GM18867 (cell line): ENCODE data around the gene MRGPRF.
"Not testable (repeated sequence)": the region's sequence is repeated elsewhere in the genome, so short reads cannot be mapped to it uniquely, and the experiment has no call there.

ENCODE experiments used
- ATAC-seq: cut with Tn5 transposase; IDR thresholded peaks from one replicate; pipeline ENCODE4 v1.9.1; 2021; ENCODE audit warnings: mild to moderate bottlenecking, moderate library complexity; ENCODE audit not compliant: unreplicated experiment

The MRGPRF gene

DNA sequence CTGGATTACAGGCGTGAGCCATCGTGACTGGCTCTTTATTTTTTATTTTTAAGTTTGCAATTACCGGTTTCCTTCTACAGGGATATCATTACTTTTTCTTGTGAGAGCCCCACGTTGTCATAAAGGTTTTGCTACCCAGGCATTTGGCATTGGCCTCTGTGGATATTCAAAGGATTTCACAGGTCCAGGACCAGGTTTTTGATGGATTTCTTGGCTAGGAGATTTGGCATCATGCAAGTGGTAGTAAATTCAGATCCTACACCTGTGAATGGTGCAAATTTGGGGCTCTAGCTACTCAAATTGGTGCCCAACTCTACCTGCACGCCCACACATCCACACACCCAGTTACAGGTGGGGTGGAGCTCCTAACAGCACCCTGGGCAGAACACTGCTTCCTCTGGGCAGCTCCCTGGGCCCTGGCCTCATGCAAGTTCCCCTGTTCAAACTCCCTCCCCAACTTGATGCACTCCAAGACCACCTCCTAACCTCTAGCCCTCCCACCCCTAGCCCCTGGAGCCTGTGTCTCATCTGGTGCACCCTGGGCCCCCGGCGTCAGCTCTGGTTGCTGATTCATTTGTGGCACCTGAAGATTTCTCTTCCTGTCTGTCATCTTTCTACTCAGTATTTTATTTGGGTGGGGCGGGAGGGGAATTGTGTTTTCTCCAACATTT is 23.0 kb downstream of the MRGPRF start:
- ATAC-seq: no peak

DNA sequence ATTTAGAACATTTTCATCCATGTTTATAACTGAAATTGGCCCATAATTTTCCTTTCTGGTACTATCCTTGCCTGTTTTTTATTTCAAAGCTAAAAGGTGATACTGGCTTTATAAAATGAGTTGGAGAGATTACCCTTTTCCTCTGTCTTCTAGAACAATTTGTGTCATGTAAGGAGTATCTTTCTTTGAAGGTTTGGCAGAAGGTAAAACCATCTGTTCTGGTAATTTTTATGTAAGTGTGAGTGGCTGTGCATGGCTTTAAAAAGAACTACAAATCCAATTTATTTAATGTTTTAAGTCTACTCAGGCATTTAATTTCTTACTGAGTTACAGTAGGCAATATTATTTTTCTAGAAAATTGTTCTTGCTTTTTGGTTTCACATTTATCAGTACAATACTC is 24.6 kb downstream of the MRGPRF start:
- ATAC-seq: no peak

DNA sequence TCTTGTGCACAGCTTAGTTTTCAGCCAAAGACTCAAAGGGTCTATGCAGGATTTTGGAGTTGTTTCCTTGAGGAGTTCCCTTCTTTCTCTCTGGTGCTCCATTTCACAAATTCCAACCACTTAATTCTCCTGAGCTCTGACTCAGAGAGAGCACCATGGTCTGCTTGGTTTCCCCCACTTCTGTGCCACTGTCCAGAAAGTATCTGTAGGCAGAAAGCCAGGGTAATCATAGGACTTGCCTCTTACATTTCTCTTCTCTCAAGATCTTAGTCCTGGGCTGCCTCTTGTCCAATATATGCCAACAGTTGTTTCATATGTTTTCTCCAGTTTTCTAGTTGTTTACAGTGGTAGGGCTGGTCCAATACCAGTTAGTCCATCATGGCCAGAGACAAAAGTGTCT is 25.8 kb downstream of the MRGPRF start:
- no peak for ATAC-seq

DNA sequence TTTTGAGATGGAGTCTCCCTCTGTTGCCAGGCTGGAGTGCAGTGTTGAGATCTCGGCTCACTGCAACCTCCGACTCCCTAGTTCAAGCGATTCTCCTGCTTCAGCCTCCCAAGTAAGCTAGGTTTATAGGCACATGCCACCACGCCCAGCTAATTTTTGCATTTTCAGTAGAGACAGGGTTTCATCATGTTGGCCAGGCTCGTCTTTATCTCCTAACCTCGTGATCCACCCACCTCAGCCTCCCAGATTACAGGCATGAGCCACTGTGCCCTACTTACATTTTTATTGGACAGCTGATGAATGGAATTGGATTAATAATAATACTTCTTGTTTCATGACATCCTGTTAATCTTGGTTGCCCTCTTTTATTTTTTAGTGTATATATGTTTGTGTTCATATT is 29.2 kb downstream of the MRGPRF start:
- no peak for ATAC-seq

DNA sequence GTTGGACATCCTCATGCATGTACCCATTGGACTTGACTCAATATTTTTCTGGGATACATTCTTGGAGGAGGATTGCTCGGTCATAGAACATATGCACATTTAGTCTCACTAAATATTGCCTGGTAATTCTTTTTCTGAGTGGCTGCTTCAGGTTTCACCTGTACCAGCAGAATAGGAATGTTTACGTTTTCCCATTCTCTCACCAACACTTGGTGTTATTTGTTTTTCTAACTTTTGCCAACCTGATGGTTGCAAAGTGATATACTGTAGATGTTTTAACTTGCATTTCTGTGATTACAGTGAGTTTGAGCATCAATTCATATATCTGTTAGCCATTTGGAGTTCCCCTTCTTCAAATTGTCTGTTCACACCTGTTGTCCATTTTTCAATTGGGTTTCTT is 30.9 kb downstream of the MRGPRF start:
- ATAC-seq: no peak

DNA sequence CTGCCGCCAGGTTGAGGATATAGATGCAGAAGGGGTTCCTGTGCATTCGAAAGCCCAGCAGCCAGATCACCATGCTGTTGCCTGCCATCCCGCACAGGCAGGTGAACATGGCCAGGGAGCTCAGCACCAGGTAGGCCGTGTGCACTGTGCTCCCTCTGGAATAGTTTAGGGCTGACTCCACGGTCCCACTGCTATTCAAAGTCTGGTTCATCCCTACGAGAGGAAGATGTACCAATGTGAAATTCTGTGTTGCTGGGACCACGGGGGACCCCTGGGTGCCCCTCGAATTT is 32.3 kb downstream of the MRGPRF start, which contains the start of gene MRGPRD:
TSS of gene MRGPRD (minus strand) at position 211 of the 290 bp plus-strand sequence. CDS start at position 211, 0 bp downstream.
- no peak for ATAC-seq

DNA sequence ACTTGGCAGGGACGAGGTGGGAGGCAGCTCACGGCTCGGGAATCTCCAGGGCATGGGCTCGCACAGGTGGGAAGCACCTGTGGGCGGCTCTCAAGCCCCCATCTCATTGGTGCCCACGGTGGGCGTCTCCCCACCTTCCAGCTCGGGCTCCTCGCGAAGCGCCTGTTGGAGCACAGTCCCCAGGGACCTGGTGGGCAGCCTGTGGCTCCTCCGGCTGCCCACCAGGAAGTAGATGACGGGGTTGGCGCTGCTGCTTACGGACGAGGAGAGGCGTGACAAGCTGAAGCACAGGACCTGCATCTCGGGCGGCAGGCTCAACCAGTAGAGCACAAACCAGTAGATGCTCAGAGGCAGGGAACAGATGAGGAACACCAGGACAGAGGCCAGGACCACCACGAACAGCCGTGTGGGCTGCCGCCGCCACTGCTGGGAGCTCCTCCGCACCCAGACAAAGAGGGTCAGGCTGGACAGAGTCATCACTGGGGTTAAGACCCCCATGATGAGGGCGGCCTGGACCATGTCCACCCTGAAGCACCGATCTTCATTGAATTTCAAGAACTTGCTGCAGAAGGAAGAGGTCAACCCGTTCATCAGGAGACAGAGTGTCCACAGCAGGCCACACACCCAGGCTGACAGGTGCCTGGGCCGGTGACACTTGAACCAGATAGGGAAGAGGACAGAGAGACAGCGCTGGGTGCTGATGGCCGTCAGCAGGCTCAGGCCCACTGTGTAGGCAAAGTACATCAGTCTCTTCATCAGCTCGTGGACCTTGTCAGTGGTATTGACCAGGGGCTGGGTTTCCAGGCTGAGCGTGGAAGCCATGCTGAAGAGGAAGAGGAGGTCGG is 32.9 kb downstream of the MRGPRF start:
- ATAC-seq: no peak

DNA sequence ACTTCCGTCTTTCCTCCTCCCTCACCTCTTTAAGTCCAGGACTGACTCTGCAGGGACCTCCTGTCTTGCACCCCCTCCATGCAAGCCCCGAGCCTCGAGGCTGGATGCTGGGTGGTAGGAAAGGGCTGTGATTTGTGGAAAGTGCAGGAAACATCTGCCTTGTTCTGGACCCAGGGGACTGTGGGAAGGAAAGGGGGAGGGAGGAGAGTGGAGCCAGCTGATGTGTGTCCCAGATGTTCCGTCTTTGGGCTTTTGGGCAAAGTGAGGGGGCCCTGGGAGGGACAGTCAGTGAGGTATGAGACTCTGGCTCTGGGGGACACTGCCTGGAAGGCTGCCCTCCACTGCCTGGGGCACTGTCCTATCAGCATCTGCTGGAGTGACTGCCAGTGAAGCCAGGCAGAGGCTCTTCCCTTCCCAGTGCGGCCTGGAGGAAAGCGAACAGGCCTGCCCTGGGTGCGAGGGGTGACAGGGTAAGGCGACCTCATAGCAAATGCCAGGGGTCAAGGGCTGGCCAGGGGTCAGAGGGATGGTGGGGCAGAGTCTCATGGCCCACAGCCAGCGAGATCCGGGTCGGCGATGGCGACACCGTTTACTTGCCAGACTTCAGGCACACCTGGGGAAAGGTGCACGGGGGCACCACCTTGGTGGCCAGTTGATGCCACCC is 34.0 kb downstream of the MRGPRF start:
- ATAC-seq: no peak

DNA sequence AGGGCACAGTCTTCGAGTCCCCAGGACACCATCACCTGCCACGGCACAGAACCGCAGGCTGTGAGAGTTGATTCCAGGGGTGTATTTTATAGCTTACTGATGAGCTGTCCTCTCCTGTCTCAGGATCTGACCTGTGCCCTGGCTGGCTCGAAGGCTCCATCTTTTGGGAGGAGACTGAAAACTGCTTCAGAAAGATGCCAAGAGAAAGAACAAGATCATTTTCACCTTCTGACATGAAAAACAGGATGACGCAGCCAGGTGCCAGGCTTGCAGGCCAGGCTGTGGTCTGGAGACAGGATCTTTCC is 34.5 kb downstream of the MRGPRF start:
- no peak for ATAC-seq

DNA sequence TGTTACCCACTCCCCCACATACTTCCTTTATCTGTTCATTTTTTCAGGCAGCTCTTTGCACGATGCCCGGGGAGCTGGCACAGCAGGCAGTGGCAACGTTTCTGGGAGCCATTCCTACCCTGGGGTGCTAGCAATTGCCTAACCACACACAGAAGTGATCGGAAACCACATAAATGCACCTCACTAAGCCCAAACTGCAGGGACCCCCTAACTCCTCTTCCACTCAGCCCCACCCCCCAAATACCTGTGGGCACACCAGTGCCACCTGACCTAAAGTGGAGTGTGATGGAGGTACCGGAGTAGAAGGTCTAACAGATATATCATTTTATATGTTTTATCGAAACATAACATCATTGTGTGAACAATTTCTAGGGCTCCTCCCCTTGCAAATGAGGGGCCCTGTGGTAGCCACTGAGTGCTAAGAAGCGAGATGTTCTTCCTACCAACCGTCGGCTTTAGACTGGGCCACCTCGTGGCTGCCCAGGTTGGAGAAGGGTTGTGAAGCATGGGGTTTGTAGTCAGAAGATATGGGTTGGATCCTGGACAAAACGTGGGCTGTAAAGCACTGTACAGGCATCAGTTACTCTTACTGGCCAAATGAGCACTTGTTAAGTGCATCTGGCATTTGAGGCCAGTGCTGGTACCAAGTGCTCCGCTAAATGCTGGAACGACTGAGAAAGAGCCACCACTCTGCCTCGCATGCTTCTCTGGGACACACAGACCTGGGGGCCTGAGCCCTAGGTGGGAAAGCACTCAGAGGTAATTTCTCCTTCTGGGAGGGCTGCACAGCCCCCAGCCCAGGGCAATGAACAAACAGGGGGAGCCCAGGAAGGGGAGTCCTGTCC is 35.0 kb downstream of the MRGPRF start:
- no peak for ATAC-seq

DNA sequence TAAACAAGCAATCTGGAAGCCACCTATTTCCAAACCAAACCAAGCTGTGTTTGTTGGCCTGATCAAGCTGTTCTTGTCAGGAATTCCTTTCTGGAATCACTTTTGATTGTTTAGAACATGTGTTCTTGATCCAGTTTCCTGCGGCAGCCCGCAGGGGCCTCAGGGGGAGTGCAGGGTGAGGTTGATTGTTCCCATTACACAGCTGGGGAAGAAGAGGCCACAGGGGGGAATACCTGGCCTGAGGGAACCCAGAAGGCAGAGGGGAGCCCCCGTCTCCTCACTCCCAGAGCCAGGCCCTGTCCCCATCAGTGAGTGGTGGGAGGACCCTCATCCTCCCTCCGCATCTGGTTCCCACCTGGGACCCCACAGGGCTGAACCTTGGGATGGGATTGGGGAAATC is 36.5 kb downstream of the MRGPRF start:
- ATAC-seq: no peak

DNA sequence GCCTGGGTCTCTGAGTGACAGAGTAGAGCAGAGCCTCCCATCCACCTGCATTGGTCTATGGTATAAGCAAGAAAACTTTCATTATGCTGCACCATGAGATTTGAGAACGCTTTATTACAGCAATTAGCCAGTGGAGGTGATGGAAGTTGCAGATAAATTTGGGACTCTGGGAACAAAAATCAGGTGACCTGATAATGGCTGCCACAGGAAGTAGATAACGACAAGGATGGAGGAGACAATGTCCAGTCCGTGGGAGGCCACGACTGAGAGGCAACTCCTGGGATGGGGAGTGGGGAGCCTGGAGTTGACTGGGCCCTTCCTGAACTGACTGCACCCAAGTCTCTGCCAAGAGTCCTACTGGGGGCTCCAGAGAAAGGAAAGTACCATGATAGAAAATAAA is 37.0 kb downstream of the MRGPRF start:
- ATAC-seq: no peak

DNA sequence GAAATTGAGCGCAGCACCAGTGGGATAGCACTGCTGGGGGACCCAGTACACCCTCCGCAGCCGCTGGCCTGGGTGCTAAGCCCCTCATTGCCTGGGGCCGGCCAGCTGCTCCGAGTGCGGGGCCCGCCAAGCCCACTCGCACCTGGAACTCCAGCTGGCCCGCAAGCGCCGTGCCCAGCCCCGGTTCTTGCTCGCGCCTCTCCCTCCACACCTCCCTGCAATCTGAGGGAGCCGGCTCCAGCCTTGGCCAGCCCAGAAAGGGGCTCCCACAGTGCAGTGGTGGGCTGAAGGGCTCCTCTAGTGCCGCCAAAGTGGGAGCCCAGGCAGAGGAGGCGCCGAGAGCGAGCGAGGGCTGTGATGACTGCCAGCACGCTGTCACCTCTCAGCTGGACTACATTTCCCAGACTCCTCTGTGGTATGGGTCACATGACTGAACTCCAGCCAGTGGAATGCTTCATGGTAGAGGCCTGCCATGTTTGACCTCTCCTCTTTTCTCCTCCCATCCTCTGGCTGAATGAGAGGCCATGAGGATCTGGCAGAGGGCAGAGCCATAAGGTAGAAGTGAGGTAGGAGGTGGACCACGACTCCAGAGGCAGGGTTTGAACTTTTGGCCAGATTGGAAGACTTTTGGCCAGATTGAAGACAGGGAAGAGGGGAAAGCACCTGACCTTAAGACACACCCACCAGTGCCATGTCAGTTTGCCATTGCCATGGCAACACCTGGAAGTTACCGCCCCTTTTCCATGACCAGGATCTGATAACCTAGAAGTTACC is 38.4 kb downstream of the MRGPRF start:
- ATAC-seq: no peak

DNA sequence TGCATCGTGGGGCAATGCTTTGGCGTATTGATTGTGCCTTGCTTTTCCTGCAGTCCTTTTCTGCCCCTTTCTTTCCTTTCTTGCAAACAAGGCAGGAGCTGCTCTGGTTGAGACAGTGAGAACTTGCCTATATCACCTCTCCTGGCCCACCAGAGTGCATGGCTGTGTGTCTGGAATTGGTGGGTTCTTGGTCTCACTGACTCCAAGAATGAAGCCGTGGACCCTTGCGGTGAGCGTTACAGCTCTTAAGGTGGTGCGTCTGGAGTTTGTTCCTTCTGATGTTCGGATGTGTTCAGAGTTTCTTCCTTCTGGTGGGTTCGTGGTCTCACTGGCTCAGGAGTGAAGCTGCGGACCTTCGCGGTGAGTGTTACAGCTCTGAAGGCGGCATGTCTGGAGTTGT is 39.3 kb downstream of the MRGPRF start:
- not testable (repeated sequence) for ATAC-seq

DNA sequence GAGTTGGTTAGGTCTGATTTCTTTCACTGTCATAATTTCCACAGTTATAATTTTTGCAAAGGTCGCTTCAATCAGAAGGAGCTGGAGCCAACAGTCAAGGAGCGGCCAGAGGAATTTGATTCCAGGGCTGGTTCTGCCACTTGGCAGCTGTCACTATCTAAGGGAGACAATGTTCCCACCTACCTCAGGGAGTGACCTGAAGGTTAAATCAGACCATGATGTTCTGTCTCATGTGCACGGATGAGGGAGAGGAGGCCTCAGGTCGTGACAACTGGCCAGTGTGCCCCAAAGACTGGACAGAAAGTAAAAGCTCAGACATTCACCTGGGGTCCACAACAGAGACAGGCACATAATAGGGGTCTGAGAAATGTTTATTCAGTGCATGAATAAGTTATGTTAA is 39.8 kb downstream of the MRGPRF start:
- no peak for ATAC-seq

DNA sequence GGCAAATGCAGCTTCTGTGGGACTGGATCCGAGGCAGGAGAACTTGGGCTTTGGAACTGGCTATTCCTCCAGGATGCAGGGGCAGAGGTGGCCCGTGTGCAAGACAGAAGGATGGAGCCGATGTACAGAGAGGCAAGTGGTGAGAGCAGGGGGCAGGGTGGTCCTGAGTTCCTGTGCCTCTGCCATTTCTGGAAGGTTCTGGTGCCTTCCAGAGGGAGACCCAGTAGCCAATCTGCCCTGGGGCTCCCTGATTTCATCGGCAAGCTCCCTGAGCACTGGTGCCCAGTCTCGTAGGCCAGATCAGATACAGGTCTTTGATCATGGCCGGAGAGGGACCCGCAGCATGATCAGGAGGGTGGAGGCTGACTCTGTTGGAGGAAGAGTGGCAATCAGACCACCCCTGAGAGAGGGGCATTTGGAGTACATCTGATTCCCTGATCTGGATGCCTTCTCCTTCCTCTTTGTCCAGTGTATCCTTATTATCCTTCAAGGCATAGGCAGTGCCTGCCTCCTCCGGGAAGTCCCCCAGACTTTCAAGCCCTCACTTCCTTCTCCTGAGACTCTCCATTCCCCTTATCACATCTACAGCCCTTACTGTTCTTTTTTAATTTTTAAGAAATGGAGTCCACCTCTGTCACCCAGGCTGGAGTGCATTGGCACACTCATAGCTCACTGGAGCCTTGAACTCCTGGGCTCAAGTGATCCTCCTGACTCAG is 42.0 kb downstream of the MRGPRF start:
- ATAC-seq: no peak

DNA sequence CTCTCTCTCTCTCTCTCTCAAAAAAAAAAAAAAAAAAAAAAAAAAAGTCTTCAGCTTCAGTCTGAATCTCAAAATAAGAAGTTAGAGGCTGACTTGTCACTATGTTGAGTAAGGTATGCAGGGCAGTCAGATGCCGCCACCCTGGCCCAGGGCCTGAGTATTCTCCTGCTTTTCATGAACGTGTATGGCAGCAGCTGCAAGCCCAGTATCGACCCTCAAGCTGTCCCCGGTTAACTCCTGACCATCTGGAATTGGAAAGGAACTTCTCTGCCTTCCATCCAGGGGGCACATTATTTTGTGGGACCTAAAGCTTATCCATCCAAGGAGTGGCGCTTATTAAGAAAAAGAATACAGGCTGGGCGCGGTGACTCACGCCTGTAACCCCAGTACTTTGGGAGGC is 43.7 kb downstream of the MRGPRF start:
- no peak for ATAC-seq

DNA sequence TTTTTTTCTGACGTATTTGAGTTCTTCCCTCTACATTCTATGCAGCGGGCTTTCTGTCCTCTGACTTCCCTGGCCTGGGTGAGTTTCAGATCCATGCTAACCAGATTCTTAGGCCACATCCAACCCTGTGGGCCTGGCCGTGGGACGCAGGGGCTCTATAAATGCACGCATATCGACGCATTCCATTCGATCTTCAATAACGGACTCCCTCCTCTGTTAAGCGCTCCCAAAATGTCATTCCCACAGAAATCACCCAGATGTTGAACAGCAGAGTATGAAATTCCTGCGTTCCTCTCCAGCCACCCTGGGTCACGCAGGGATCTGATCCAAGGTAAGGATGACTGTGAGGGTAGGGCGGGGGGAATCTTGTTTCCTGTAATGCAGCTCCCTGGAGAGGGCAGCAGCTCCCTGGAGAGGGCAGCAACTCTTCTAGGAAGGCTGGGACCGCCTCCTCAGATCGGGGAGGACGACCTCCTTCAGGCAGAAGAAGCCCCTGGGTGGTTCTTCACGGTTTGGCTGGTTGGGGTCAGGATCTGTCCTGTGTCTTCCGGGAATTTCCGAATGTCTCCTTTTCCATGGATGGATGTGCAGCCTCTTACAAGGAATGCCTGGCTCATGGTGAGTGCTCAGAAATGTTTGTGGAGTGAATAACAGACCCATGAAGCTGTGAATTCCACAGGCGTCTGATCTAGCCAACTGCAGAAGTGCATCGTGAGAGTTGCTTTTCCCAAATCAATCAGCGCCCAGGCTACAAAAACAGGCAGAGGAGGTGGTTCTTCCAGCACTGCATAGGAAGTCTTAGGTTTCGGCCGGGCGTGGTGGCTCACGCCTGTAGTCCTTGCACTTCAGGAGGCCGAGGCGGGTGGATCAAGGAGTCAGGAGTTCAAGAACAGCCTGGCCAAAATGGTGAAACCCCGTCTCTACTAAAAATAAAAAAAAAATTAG is 44.5 kb downstream of the MRGPRF start:
- no peak for ATAC-seq
